Amniotic epithelial cell (primary cell): ENCODE results near the gene FAM168A.

Experiments used
- DNase-seq: peaks from one replicate; pipeline ENCODE4 v3.0.0-alpha.2; 2010; ENCODE audit warnings: low read depth

The FAM168A gene, protein sequence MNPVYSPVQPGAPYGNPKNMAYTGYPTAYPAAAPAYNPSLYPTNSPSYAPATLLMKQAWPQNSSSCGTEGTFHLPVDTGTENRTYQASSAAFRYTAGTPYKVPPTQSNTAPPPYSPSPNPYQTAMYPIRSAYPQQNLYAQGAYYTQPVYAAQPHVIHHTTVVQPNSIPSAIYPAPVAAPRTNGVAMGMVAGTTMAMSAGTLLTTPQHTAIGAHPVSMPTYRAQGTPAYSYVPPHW

DNA sequence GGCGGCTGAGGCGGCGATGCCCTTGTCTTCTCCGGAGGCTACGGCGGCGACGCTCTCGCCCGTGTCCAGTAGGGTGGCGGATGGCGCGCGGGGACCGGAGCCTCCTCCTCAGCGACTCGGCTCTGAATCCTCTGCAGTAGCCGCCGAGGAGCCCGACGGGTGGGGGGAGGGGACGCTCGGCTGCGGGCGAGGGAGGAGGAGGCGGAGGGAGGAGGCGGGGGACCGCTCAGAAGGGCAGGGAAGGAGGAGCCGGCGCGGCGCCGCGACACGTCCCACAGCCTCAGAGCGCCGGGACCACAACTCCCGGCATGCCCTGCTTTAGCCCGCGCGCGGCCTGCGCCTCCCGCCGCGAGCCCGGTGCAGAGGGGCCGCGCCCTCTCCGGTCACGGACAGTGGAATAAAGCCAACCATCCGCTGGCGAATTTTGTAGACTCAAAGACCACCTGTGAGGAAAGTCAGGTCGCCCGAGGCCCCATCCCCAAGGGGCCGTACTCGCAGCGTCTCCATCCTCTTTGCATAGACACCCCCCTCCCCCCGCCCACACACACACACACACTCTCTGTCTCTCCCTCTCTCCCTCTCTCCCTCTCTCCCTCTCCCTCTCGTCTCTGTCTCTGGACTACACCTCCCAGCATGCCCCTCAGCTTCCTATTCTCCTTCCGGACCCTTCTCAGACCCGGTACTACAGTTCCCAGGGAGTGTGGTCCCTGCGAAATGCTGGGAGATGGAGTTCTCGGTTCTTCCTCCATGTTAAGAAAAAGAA lies at the start of gene FAM168A:
FAM168A (minus strand) TSS at position 157 of the 763 bp plus-strand sequence. CDS start 129,638 bp downstream, outside the sequence.
- peak; percentile 98 for DNase-seq

DNA sequence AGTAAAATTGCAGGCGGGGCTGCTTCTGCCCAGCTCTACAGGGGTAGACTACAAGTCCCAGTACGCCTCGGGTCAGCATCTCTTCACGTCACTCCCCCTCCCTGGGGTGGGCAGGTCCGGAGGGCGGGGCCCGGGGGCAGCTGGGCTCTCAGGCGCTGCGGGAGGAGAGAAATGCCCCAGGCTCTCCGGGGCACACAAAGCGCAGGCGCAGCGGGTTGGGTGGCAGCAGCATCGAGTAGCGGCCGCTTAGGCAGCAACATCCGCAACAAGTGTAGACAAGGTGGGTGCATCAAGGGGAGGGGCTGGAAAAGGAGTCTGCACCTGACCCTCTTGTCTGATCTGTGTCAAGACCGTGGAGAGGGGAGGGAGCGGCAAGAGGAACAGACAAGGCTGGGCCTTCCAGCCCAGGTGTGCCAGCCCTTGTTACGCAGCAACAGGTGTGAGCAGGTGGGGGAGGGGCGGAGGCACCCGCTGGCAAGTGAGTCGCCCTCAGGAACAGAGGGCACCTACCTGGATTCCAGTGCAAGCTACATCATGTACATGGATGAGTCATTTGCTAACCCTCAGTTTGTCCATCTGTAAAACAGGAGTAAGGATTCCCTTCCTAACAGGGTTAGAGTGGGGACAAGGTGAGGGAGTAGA lies 49.7 kb upstream of the FAM168A start:
- DNase-seq, result peak; percentile 85

DNA sequence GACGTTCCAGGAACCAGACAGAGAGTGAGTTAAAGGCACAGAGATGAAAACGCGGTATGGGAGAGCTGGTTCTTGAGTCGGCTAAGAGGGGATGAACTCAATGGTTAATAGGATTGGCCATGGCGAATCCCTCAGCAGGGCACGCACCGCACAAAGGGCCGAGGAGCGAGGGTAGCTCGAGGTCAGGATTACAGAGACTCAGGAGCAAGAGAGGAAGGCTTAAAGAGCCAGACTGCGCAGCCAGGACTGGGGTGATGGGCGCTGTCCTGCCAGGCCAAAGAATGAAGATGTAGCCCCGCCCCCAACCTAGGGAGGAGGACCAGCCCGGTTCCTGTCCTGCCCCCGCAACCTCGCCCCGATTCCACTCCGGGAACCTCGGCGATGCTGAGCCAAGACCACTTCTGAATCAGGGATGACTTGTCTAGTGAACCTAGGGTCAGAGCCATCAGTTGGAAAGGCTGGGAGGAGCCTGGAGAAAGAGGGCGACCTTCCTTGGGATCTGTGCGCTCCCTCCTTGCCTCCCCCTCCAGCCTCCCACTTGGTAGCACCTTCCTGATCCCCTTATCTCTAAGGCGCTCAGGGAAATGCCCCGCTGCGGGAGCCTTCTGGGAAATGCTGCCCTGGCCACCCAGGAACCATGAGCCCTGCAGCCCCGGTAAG lies 48.2 kb upstream of the FAM168A start, which contains the start of gene PLEKHB1:
PLEKHB1 (plus strand) TSS at position 610 of the 660 bp plus-strand sequence; CDS start at position 638, 28 bp downstream.
- peak; percentile 61 for DNase-seq

DNA sequence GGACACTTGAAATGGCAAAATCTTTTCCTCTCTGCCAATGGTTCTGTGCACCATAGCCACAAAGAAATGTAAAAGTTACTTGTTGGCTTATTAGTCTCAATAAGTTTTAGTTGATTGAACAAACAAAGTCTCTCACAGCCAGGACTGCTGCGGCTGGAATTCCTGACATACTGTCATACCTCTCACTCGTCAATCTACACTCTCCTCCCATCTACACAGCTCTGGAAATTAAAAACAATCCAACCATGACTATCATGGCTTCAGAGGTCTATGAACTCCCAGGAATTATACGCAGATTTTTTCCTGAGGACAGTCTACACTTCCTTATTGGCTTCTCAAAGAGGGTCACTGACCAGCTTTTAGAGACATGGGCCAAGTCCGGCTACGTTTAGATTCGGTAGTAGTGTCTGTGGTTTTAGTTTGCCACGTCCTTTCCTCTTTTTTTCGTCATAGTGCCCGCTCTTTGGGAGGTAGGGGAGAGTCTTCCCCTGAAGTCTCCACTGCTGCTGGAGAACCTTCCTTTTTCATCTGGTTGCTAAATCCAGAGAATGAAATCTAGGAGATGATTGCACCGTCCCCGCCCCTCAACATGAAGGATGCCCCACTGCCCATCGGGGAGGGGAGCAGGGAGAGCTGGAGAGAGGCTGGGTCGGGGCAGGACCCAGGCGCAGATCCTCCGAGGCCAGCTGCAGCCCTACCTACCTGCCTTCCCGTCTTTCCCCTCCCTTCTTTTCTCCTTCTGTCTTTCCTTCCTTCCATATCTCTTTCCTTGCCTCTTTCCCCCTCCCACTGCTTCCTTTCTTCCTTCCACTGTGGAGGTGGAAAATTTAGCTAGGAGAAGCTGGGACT lies 47.4 kb upstream of the FAM168A start:
- no peak for DNase-seq

DNA sequence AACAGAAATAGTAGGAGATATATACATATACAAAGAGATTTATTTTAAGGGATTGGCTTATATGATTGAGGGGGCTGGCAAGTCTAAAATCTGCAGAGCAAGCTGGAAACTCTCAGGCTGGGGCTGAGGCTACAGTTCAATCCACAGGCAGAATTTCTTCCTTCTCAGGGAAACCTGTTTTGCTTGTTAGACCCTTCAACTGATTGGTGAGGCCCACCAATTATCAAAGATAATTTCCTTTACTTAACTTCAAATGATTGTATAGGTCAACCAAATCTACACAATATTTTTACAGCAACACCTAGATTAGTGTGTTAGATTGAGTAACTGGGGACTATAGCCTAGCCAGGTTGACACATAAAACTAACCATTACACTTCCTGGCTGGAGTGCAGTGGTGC lies 43.8 kb upstream of the FAM168A start:
- DNase-seq, result no peak

DNA sequence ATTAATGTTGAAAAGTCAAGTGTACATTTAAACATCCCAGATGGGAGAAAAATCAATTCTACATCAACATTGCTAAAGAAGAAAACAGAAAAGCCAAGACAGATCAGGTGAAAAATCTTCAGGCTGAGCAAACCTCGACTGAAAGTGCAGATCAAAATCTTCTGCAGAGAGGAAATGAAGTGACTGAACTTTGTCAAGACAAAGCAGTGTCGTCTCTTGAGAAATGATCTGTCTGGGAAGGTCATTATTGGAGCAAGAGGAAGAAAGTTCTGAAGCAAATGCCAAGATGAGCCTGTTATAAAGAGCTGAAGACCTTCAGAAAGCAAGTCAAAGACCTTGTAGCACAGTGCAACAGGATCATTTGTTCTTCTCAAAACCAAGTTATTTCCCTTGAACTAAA lies 42.7 kb upstream of the FAM168A start:
- DNase-seq, result no peak

DNA sequence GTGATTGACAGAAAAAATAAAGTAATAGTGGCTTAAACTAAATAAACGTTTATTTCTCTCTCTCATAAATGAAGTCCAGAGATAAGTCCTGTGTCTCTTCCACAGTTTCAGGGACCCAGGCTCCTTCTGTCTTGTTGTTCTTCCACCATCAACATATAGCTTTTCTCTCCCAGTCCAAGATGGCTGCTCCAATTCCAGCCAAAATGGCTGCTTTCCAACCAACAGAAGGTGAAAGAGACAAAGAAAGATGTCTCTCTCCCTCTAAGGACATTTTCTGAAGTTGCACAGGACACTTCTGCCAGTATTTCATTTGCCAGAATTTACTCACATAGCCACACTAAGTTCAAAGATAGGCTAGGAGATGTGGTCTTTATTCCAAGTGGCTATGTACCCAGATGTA lies 39.1 kb upstream of the FAM168A start:
- DNase-seq, result no peak

DNA sequence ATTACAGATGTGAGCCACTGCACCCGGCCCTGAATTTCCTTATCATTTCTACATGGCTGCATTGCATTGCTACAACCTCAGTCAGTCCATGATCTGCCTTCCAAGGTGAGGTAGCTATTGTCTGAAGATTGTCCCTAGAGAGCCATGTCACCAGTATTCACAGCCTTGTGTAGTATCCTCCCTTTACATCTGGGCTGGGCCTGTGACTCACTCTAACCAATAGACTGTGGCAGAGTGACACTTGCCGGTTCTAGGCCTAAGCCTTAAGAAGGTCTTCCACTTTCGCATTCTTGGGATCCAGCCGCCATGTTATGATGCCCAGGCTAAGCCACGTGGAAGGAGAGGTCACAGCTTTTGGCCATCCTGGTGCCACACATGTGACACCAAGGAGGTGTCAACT lies 38.3 kb upstream of the FAM168A start:
- no peak for DNase-seq

DNA sequence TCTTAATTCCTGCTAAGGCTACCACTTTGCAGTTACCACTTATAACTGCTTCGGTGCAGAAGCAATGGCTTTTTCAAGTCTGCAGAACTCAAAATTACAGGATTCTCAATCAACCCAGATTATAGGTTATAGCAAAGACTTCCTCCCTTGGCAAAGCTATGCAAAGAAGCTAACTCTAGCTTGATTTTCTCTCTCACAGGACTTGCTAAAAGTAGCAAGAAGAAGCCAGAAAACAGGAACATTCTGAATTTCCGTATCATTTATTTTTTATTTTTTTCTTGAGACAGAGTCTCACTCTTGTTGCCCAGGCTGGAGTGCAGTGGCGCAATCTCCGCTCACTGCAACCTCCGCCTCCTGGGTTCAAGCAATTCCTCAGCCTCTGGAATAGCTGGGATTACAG lies 37.8 kb upstream of the FAM168A start:
- DNase-seq, result no peak

DNA sequence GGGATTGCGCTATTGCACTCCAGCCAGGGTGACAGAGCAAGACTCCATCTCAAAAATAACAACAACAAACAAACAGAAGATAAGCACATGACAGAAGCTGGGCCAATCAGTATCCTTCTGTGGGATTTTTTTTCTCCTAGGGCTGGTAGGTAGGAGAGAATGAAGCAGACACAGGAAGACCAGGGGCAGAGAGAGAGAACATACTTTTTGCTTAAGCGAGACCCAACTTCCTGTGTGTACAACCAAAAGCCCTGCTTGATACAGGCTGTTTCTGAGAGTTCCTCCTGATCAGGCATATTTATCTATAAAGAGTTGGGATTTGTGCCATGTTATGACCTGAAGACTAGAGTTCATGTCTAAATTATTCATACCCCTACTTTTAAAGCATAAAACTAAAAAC lies 36.1 kb upstream of the FAM168A start:
- DNase-seq, result no peak

DNA sequence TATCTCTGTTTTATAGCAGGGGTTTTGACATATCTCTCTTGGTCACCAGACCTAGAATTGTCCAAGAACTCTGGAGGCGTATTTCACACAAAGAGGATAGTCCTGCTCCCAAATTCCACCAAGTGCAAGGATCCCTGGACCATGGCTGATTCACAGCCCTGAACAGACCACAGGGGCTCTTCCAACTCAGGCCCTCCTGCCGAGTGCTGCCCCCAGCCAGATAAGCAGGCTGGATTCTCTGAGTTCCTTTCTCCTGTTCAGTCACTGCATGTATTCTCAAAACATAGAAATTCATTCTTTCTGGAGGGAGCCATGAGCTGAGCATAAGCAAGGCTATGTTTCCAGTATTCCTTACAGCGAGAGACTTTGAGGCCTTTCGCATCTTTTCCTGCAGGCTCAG lies 35.1 kb upstream of the FAM168A start:
- DNase-seq, result no peak

DNA sequence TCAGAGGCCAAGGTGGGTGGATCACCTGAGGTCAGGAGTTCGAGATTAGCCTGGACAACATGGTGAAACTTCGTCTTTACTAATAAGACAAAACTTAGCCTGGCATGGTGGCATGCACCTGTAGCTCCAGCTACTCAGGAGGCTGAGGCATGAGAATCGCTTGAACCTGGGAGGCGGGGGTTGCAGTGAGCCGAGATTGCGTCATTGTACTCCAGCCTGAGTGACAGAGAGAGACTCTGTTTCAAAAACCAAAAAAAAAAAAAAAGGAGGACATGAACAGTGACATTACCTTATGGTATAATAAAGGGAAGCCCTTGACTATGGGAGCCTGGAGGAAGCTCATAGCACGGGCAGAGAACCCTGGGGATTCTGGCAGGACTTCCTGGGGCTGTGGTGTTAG lies 32.0 kb upstream of the FAM168A start:
- no peak for DNase-seq

DNA sequence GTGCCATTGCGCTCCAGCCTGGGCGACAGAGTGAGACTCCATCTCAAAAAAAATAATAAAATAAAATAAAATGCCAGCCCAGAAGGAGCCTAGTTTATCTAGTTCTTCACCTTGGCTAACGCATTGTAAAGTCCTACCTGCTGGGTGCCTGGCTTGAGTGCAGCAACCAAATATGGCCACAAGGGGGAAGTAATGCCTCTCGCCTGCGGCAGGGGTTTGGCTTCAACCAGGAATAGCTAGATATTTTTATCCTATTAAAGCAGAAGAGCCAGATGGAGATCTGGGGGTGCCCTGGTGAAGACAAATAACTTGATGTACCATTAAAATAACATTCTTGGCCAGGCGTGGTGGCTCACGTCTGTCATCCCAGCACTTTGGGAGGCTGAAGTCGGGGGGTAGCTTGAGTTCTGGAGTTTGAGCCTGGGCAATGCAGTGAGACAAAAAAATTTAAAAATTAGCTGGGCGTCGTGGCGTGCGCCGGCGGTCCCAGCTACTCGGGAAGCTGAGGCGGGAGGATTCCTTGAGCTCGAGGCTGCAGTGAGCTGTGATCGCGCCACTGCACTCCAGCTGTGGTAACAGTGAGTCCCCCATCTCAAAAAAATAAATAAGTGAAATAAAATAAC lies 27.9 kb upstream of the FAM168A start:
- DNase-seq, result peak; percentile 57

DNA sequence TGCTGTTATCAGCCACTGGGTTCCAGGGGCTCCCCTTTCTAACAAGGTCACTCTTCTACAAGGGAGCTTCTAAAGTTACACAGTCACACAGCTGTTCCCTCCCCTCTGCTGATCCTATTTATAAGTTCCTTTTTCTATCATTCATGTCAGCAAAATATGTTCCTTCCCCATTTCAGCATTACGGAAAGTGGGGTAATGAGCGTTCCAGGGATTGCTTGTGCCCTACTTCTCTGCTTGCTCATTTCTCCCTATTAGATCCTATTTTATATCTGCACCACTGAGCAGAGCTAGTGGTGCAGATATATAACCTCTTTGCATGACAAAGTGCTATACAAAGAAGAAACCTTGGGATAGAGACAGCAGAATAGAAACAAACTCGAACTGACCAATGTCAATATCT lies 25.8 kb upstream of the FAM168A start:
- DNase-seq, result peak; percentile 10

DNA sequence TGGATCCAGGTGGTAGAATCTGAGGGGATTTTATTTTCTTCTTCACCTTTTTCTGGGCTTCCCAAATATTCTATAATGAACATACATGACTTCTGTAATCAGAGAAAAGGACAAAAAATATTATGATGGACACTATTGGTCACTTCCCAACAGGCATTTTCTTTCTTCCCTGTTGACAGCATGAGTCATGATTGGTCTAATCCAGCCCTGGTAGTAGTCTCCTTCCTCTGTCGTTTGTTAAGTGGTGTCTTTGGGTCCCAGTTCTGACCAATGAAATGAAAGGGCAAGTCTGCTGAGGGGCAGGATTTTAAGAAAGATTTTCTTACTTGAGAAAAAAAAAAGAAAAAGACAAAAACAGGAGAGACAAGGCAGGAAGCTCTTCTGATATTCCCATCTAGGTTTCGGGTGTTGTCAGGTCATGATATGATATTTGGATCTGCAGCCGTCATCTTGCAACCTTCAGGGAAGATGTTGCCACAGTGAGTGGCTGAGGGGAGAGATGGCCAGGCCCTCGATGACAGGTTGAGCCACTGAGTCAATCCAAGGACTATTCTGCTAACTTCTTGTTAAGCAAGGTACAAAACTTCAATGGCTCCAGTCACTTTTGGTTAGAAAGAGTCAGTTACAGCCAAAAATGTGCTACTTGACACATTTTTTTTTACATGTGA lies 25.1 kb upstream of the FAM168A start:
- DNase-seq, result peak; percentile 4

DNA sequence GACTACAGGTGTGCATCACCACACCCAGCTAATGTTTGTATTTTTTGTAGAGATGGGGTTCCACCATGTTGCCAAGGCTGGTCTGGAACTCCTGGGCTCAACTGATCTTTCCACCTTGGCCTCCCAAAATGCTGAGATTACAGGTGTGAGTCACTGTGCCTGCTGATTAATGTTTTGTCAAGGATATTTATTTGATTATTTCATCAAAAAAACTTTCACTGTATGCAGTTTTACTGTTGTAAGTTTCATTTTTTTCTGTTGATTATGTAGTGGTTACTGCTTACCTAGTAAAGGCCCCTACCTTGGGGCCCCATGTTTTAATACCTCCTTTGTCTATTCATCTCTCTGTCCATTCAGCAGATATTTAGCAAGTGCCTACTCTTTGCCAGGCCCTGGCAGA lies 16.7 kb upstream of the FAM168A start:
- DNase-seq, result no peak

DNA sequence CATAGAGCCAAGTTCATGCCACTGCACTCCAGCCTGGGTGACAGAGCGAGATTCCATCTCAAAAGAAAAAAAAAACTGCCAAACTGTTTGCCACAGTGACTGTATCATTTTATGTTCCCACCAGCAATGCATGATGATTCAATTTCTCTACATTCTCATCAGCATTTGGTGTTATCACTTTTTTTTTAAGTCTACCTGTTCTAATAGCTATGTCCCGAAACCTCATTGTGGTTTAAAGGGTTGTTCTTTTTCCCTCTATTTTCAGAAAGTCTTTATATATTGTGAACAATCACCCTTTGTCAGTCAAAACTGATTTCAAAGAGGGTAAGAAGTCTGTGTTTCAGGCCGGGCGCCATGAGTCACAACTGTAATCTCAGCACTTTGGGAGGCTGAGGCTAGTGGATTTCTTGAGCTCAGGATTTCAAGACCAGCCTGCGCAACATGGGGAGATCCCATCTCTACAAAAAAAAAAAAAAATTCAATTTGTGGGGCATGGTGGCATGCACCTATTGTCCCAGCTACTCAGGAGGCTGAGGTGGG lies 14.8 kb upstream of the FAM168A start:
- DNase-seq, result peak; percentile 27

DNA sequence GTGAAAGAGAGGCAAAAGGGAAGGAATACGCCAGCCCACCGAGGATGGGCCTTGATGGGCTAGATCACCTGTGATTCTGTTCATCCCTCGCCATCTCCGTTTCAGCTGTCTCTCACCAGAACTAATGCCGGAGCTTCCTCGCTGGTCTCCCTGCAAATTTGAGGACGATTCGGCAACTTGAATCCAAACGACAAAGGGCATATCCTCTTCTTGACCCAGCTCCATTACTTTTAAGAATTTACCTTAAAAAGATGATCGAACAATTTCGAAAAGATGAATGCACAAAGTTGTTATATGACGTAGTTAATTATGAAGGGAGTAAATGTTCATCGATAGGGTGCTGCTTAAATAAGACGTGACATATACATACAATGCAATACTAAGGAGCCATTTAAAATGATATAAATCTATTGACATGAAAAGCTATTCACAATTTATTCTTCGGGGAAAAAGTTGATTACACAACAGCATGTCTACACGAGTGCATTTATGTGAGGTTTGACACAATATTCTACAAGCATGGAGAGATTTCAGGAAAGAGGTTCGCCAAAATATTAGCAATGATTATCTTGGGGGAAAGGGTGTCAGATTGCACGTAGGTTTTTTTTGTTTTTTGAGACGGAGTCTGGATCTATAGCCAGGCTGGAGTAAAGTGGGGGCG lies 937 bp upstream of the FAM168A start:
- DNase-seq, result no peak

DNA sequence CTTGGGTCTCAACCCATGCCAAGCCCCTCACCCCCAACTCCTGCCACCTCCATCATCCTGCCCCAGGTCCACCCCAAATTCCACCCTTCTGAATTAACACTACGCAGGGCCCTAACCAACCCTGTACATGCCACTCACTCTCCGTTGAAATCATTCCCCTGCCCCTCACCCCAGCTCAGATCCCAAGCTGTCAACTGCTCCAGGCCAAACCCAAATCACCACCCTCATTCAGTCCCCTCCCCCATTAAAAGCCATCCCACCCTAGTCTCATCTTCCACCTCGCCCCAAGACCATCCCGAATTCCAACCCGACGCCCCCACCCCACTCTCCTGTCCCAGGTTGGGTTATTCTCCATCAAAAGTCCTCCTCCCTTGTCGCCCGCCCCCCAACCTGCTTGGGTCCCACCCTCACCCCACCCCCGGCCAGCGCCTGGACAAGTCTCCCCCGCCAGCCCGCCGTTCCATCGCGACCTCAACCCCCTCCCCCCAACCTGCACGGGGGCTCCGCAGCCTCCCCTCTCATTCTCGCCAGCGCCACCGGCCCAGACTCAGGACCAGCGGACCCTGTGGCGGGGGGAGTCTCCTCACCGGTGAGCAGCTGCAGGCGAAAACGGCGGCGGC lies 466 bp downstream of the FAM168A start:
- DNase-seq, result no peak
